AG04450 (cell line): ENCODE results near the gene PKD1. TPM values are rescaled to one million over a fixed set of nuclear protein-coding genes. Genes with fewer than 3 reads are reported as not detected.

Source experiments
- CTCF ChIA-PET: fragments of 300-600, 350-600 bp; formaldehyde crosslinking; extraction: SDS; loops from one replicate; lab custom pipeline; 2022; ENCODE audit warnings: antibody characterized with exemption, inconsistent platforms; lab: Charles Lee
- POLR2A ChIA-PET: fragments of 350-600 bp; formaldehyde crosslinking; extraction: SDS; loops from one replicate; lab custom pipeline; 2021; ENCODE audit warnings: antibody characterized with exemption, inconsistent platforms; lab: Yijun Ruan, JAX
- DNase-seq: peaks from one replicate; pipeline ENCODE4 v3.0.0-alpha.2; 2011; ENCODE audit warnings: low read depth, low spot score
- H3K27ac ChIP-seq: one replicate; pipeline ENCODE4 v1.5.1; 2012; ENCODE audit warnings: low read depth, low read length, control low read depth
- H3K27me3 ChIP-seq: one replicate; pipeline ENCODE4 v1.6.0; 2012; ENCODE audit warnings: low read length; ENCODE audit not compliant: control insufficient read depth, insufficient read depth
- H3K4me3 ChIP-seq: 2 replicates; pipeline ENCODE4 v1.5.1; 2011; ENCODE audit warnings: mild to moderate bottlenecking, low read depth, low read length, control low read depth
- H3K9me3 ChIP-seq: 2 replicates; pipeline ENCODE4 v1.5.1; 2012; ENCODE audit warnings: low read length; ENCODE audit not compliant: control insufficient read depth, insufficient read depth
- polyA plus RNA-seq: library from polyadenylated mRNA; depleted of rRNA; stranded (reverse); fragments of >200 nt; gene quantifications from 2 replicates; pipeline ENCODE4 v1.2.3, GENCODE V29; 2011
- TF ChIP-seq, protein P1 (sequence below): IDR thresholded peaks from 2 replicates; pipeline ENCODE4 v1.5.1; 2011; ENCODE audit warnings: low read depth, low read length, control low read depth, inconsistent platforms

The PKD1 gene
- polyA plus RNA-seq, 1 experiment = 16.1 TPM

DNA sequence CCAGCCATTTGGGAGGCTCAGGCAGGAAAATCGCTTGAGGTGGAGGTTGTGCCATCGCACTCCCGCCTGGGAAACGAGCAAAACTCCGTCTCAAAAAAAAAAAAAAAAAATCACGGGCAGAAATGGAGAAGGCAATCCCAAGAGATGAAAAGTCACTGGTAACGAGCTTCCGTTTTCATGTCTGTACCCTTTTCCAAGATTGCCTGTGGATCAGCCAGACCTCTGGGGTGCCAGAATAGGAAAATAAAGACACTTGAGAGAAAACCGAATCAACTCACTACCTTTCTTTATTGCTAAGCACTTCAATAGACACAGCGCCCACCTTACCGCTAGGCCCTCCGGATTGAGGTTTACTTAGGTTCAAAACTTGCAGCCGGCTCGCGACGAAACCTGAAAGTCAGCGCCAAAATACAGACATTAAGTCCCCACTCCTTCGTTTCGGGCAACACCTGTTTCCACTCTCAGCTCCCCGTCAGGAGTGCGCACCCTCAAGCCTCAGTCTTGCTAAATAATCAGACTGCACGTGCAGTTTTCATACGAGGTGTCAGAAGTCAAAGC, 18.9 kb upstream of the PKD1 start:
- H3K27ac ChIP-seq = peak overlapping the region; percentile 73
- ChIA-PET POLR2A (interaction anchor here (0.7 to 2.3 kb wide), 30 partner anchors 8 to 372 kb away, joined by 3 to 34 read pairs (median 10); partner anchors contain the start of genes CASKIN1, ECI1, MLST8 and NTHL1), CTCF (interaction anchor here (1.0 to 5.2 kb wide), 4 partner anchors 12 to 150 kb away, joined by 3 to 21 read pairs (median 6); no protein-coding TSS in a partner anchor)
- peak overlapping the region; percentile 99 for H3K4me3 ChIP-seq
- no peaks in the 10 kb centered on the region; the same call in 1 of the 2 replicates for H3K9me3 ChIP-seq
- no peaks in the 10 kb centered on the region for H3K27me3 ChIP-seq
- TF ChIP-seq, protein P1, sequence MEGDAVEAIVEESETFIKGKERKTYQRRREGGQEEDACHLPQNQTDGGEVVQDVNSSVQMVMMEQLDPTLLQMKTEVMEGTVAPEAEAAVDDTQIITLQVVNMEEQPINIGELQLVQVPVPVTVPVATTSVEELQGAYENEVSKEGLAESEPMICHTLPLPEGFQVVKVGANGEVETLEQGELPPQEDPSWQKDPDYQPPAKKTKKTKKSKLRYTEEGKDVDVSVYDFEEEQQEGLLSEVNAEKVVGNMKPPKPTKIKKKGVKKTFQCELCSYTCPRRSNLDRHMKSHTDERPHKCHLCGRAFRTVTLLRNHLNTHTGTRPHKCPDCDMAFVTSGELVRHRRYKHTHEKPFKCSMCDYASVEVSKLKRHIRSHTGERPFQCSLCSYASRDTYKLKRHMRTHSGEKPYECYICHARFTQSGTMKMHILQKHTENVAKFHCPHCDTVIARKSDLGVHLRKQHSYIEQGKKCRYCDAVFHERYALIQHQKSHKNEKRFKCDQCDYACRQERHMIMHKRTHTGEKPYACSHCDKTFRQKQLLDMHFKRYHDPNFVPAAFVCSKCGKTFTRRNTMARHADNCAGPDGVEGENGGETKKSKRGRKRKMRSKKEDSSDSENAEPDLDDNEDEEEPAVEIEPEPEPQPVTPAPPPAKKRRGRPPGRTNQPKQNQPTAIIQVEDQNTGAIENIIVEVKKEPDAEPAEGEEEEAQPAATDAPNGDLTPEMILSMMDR = no peak
- no peak for DNase-seq

DNA sequence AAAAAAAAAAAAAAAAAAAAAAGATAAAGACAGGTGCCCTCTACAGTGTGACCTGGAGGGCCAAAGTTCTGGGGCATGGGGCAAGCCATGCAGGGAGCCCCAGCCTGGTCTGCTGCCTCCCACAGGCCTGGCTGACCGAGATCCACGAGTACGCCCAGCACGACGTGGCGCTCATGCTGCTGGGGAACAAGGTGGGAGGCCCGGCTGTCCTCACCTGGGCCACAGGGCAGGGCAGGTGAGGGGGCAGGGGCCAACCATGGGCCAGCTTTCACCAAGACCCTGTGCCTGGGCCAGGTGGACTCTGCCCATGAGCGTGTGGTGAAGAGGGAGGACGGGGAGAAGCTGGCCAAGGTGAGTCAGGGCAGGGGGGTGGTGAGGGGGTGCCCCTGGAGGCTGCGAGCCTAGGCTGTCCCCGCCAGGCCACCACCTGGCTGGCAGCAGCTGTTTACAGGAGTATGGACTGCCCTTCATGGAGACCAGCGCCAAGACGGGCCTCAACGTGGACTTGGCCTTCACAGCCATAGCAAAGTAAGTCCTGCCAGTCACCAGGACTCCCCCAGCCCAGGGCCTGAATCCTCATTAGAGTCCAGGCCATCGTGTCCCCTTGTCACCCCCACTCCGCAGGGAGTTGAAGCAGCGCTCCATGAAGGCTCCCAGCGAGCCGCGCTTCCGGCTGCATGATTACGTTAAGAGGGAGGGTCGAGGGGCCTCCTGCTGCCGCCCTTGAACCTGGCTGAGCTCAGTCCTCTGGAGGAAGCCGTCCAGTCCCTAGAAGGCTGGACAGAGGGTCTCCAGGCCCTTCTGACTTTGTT, 17.2 kb upstream of the PKD1 start:
- TF ChIP-seq, protein P1 = no peak
- no peaks in the 10 kb centered on the region; the same call in 1 of the 2 replicates for H3K9me3 ChIP-seq
- no peak for DNase-seq
- CTCF ChIA-PET = interaction anchor here (0.9 to 5.2 kb wide), 6 partner anchors 13 to 224 kb away, joined by 3 to 21 read pairs (median 4); no protein-coding TSS in a partner anchor
- H3K27me3 ChIP-seq = no peaks in the 10 kb centered on the region
- POLR2A ChIA-PET = interaction anchor here (0.6 to 1.8 kb wide), 4 partner anchors 61 to 188 kb away, joined by 3 to 6 read pairs (median 4); partner anchors contain the start of genes PGP and RPS2
- H3K4me3 ChIP-seq = peak overlapping the region; percentile 99
- peak overlapping the region; percentile 65 for H3K27ac ChIP-seq

DNA sequence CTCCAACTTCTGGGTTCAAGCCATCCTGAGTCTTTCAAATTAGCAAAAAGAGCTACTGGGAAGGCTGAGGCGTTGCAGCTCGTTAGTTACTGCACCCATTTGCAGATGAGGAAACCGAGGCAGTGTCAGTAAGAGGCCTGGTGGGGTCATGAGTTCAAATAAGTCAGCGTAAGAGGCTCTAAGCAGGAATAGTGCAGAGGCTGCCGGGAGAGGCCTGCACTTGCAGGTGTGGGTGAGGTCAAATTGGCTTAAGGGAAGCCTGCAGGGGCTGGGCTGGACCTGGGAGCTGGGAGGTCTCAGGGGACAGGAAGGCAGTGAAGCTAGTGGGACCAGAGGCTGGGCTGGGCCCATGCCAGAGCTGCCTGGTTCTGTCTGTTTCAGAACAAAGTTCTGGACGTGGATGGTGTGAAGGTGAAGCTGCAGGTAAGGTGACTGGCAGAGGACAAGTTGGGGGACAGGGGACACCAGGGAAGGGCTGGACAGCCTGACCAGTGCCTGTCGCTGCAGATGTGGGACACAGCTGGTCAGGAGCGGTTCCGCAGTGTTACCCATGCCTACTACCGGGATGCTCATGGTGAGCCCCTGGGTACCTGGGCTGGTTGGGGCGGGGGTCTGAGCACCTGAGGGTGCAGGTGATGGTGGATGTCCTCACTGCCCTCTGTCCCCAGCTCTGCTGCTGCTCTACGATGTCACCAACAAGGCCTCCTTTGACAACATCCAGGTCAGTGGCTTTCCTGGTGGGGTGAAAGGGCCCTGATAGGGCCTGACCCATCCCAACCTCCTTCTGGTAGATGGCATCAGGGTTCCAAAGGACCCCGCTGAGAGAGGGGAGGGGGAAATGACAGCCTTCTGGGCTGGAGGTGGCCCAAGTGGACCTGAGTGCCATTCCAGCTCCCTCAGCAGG, 15.7 kb upstream of the PKD1 start:
- CTCF ChIA-PET = interaction anchor here (5.2 kb wide), 1 partner anchor 11 kb away, joined by 21 read pairs; no protein-coding TSS in a partner anchor
- H3K27ac ChIP-seq = peak overlapping the region; percentile 57
- no peak for DNase-seq
- H3K9me3 ChIP-seq = no peaks in the 10 kb centered on the region; the same call in 1 of the 2 replicates
- POLR2A ChIA-PET = interaction anchor here (1.1 kb wide), 1 partner anchor 187 kb away, joined by 4 read pairs; the partner anchor contains the start of gene RPS2
- H3K4me3 ChIP-seq = peak overlapping the region; percentile 15
- no peaks in the 10 kb centered on the region for H3K27me3 ChIP-seq
- TF ChIP-seq, protein P1 = no peak

DNA sequence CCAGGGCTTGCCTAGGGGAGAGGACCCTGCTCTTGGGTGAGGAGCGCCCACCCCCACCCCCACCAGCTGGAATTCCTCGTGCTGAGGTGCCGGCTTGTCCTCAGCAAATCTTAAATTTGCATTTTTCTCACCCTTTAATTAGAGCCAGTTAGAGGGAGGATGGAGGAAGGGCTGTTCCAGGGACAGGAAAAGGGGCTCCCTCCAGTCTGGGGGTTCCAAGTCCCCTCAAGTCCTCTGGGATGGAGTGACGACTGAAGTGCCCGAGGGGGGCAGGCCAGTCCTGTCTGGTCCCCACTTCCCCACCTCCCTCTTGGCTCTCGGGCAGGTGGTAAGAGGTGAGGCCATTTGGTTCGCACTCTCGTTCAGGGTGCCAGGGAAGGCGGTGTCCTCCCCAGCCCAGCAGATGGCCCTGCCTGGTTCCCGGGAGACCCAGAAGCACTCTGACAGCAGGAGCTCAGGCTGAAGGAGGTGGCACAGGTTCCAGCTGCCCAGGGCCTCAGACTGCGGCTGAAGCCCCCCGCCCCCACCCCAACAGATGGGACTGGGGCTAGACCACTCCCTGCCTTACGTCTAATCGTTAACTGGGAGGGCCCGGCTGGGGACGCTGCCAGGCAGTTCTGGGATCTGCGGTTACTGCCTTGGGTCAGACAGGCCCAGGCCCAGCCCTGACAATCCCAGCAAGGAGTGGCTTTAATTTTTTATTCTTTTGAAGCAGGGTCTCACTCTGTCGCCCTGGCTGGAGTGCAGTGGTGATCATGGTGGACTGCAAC, 14.9 kb upstream of the PKD1 start:
- DNase-seq = no peak
- Histone ChIP-seq H3K27me3 (no peaks in the 10 kb centered on the region), H3K9me3 (no peaks in the 10 kb centered on the region; the same call in 1 of the 2 replicates), H3K4me3 (peak overlapping the region; percentile 13; the same call in 1 of the 2 replicates), H3K27ac (peak overlapping the region; percentile 57)
- CTCF ChIA-PET = interaction anchor here (5.2 kb wide), 1 partner anchor 10 kb away, joined by 21 read pairs; no protein-coding TSS in a partner anchor
- POLR2A ChIA-PET = interaction anchor here (1.1 kb wide), 1 partner anchor 186 kb away, joined by 4 read pairs; the partner anchor contains the start of gene RPS2
- TF ChIP-seq, protein P1 = no peak
